Mesothelial cell of epicardium (in vitro differentiated cells): ENCODE measurements around the gene MYRIP. TPM values are rescaled to one million over a fixed set of nuclear protein-coding genes. Genes with fewer than 3 reads are reported as not detected.

ENCODE experiments used
- DNase-seq, 2 experiments: peaks; one replicate each; pipeline ENCODE4 v3.0.0; 2021; ENCODE audit warnings: low spot score in 2 of 2; ENCODE audit not compliant: unreplicated experiment in 2 of 2
- H3K27ac Mint-ChIP-seq: 2 replicates; pipeline ENCODE4 v1.8.0; 2021; ENCODE audit warnings: mixed read lengths
- H3K27me3 Mint-ChIP-seq: 2 replicates; pipeline ENCODE4 v1.8.0; 2021; ENCODE audit warnings: low read depth, mixed read lengths
- H3K36me3 Mint-ChIP-seq: 2 replicates; pipeline ENCODE4 v1.8.0; 2021; ENCODE audit warnings: mixed read lengths
- H3K4me1 Mint-ChIP-seq: 2 replicates; pipeline ENCODE4 v1.8.0; 2021; ENCODE audit warnings: mixed read lengths
- H3K4me3 Mint-ChIP-seq: 2 replicates; pipeline ENCODE4 v1.8.0; 2021; ENCODE audit warnings: mild to moderate bottlenecking, moderate library complexity, mixed read lengths
- H3K9me3 Mint-ChIP-seq: 2 replicates; pipeline ENCODE4 v1.8.0; 2021; ENCODE audit warnings: mixed read lengths
- total RNA-seq: library from RNA; stranded (reverse); gene quantifications from 3 replicates; pipeline ENCODE4 v1.2.1, GENCODE V29; 2021
- TF ChIP-seq, protein P1 (sequence below): fragments of 200-600 bp; sonication (generic); IDR thresholded peaks from one replicate; pipeline ENCODE4 v1.5.0; 2021; ENCODE audit warnings: antibody characterized with exemption; ENCODE audit not compliant: unreplicated experiment

The MYRIP gene
- total RNA-seq, 1 donor from 2014 or later, result 0.63 TPM

DNA sequence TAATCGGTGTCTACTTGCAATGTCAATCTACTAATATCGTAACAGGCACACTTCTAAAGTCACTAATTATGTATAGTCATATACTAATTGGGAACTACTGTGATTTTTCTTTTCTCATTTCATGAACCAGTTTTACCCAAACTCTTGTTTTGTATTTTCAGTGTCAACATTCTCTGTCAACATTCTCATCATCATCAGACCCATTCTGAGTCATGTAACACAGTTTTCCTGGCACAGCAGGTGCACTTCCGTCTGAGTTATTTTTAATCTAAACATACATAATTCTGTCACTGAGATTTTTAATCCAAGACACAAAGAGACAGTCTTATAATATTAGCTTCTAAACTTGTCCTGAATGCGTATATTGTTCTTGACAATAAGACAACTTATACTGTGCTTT is 295.0 kb downstream of the MYRIP start:
- H3K27me3 Mint-ChIP-seq, result peaks cover 5% of the 10 kb centered on the region
- DNase-seq, result no peak
- TF ChIP-seq, protein P1, sequence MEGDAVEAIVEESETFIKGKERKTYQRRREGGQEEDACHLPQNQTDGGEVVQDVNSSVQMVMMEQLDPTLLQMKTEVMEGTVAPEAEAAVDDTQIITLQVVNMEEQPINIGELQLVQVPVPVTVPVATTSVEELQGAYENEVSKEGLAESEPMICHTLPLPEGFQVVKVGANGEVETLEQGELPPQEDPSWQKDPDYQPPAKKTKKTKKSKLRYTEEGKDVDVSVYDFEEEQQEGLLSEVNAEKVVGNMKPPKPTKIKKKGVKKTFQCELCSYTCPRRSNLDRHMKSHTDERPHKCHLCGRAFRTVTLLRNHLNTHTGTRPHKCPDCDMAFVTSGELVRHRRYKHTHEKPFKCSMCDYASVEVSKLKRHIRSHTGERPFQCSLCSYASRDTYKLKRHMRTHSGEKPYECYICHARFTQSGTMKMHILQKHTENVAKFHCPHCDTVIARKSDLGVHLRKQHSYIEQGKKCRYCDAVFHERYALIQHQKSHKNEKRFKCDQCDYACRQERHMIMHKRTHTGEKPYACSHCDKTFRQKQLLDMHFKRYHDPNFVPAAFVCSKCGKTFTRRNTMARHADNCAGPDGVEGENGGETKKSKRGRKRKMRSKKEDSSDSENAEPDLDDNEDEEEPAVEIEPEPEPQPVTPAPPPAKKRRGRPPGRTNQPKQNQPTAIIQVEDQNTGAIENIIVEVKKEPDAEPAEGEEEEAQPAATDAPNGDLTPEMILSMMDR, result no peak
- H3K36me3 Mint-ChIP-seq, result no peaks in the 10 kb centered on the region
- H3K4me1 Mint-ChIP-seq, result no peaks in the 10 kb centered on the region
- peaks cover 8% of the 10 kb centered on the region for H3K9me3 Mint-ChIP-seq
- H3K4me3 Mint-ChIP-seq, result no peak overlapping the region
- no peak overlapping the region for H3K27ac Mint-ChIP-seq

DNA sequence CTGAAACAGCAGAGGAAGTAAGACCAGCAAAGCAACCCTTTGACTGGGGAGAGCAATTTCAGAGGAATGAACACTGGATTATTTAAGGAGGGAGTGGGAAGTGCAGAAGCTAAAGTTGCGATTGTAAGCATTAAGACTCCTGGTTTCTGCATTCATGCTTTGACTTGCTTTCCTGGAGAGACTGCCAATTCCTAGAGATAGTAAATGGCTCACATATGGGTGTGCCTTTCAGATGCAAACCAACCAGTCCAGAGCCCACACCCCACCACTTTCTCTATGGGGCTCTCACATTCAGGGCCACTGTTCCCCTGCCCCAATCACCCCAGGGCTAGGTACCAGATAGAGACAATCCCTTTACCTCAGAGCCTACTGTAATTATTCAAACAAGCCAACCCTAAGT is 299.2 kb downstream of the MYRIP start:
- Mint-ChIP-seq H3K27me3 (peaks cover 3% of the 10 kb centered on the region), H3K4me3 (no peak overlapping the region), H3K36me3 (no peaks in the 10 kb centered on the region), H3K4me1 (no peaks in the 10 kb centered on the region), H3K27ac (no peak overlapping the region), H3K9me3 (no peaks in the 10 kb centered on the region)
- TF ChIP-seq, protein P1, result no peak
- no peak for DNase-seq

DNA sequence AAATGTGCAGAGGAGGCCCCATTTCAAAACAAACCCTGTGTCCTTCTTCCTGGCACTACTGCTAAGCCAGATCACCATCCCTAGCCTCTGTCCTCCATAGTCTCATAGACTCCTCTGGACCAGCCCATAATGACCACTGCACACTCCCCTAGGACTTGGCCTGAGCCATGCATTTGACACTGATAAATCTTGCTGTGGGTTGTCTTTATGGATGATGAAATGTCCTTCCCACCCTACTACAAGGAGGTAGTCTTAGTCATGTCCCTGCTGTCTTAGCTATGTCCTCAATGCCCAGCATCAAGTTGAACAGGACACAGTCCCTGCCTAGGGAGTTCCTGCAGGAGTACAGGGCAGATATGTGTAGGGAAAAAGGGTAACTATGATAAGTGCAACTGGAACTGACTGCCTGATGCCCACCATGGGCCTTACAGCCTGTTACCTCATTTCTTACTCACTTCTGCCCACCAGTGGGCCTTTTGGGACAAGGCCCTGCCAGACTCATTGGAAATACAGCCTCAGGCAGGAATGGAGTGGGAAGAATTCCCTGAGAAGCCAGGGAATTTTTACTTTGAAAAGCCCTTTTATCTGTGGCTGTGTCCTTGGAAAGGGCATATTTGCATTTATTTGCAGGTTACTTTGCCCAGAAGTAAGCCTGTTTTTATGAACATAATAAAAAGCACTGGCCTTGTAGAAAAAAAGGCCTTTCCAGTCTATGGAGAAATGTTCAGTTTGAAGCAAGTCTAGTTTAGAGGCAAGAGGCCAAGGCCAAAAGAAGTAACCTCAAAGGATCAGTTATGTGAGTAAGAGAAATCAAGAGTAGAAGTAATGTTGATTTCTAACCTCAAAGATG is 300.5 kb downstream of the MYRIP start:
- H3K4me1 Mint-ChIP-seq, result no peaks in the 10 kb centered on the region
- TF ChIP-seq, protein P1, result no peak
- H3K36me3 Mint-ChIP-seq, result no peaks in the 10 kb centered on the region
- no peak for DNase-seq
- no peak overlapping the region for H3K27ac Mint-ChIP-seq
- no peaks in the 10 kb centered on the region for H3K9me3 Mint-ChIP-seq
- no peak overlapping the region for H3K4me3 Mint-ChIP-seq
- H3K27me3 Mint-ChIP-seq, result peaks cover 3% of the 10 kb centered on the region

DNA sequence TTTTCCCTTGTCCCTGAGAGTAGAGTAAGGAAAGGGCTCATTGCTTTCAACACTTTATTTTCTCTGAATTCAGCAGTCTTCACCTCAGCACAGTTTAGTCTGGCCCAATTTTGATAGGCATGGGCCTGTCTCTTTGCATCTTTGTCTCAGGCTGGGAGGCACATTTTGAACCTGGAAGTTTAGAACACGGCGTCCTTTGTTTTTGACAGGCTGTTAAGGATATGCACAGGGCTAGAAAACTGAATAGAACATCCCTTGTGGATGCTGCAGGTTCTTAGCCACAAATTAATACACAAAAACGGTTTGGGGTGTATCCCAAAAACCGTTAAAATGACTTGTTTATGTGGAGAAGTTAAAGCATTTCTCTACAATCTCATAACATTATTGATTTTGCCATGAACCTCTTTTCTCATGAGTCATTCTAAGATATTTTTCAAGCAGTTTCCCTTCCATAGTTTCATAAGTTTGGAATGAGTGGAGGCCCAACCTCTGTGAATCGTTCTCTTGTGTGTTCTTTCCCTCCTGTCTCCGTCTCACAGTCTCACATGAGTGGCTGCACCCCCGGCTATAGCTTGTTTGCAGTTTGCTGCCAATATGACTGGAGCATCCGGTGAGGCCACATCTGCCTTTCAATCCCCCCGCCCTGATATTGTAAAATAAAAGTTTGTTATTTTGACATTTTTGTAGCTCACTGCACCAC is 307.2 kb downstream of the MYRIP start:
- Mint-ChIP-seq H3K4me3 (no peak overlapping the region), H3K36me3 (no peaks in the 10 kb centered on the region), H3K27me3 (no peaks in the 10 kb centered on the region), H3K4me1 (peaks cover 9% of the 10 kb centered on the region), H3K9me3 (no peaks in the 10 kb centered on the region), H3K27ac (no peak overlapping the region)
- no peak for DNase-seq
- TF ChIP-seq, protein P1, result no peak

DNA sequence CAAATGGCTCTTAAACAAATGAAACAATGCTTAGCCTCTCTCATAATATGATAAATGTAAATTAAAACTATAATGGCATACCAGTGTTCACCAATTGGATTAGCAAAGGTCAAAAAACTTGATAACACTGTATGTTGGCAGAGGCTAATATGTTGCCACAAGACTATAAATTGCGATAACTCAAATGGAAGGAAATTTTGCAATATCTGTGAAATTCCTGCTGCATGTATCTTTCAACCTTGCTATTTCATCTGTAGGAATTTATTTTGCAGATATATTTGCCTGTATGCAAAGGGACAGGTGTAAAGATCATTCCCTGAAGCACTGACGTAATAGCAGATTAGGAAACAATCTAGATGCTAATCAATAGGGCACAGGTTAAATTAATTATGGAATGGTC is 308.7 kb downstream of the MYRIP start:
- no peak for DNase-seq
- H3K4me1 Mint-ChIP-seq, result peaks cover 9% of the 10 kb centered on the region
- no peak overlapping the region for H3K27ac Mint-ChIP-seq
- TF ChIP-seq, protein P1, result no peak
- H3K9me3 Mint-ChIP-seq, result no peaks in the 10 kb centered on the region
- no peaks in the 10 kb centered on the region for H3K27me3 Mint-ChIP-seq
- no peaks in the 10 kb centered on the region for H3K36me3 Mint-ChIP-seq
- H3K4me3 Mint-ChIP-seq, result no peak overlapping the region
